T-helper 1 cell treated with Interleukin-12 subunit alpha and Interleukin-12 subunit beta and Interleukin-4 antibody, amounts not matched to agents 30 ng/mL and 1 ng/mL, for 36 hours (primary cell): ENCODE data around the gene GP2. TPM values are rescaled to one million over a fixed set of nuclear protein-coding genes. Genes with fewer than 3 reads are reported as not detected.
"Not testable (repeated sequence)": the region's sequence is repeated elsewhere in the genome, so short reads cannot be mapped to it uniquely, and the experiment has no call there.

ENCODE experiments used
- intact Hi-C: fragments of 100-400 bp; cut with micrococcal nuclease; formaldehyde crosslinking; loops from one replicate; pipeline ENCODE4 v1.15.1; 2024
- total RNA-seq: library from RNA; stranded (reverse); gene quantifications from 2 replicates; pipeline ENCODE4 v1.2.3, GENCODE V29; 2022

Gene GP2
- total RNA-seq, 1 donor from 2014 or later = not detected

DNA sequence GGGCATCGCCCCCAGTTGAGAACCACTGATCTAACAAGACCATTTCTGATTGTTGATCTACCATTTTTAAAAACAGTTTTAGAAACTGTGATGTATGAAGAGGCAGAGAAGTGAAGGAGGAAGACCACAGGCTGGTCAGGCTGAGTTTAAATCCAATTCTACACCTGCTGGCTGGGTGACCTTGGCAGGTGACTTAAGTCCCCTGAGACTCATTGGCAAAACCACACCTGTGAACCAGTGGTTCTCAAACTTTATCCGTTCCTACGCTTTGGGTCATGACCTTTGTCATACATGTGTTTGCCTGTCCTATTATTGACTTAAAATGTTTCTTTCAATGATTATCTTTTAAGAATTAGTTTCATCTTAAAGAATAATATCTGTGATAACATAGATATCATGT, 2.3 kb downstream of the GP2 start:
- intact Hi-C loops = no loop called here

DNA sequence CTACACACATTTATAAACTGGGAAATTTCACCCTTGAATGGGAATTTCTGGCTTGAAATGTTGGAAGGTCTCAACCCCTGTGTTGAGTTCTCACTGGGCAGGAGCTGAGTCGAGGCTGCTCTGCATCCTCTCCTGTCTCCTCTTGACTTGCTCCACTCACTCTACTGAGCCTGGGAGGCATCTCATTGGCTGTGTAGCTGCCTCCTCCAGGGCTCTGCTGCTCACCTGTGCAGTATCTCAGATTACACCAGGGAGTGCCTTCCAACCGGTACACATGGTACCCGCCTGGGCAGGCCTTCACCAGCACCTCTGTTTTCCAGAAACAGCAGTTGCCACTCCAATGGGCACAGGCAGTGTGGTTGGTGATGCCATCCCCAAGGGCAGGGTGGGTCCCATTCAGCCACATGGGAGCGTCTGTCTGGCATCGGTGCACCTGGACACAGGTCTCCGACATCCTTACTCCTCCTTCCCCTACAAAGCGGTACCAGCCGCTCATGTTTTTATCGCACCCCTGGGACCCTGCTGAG, 3.7 kb downstream of the GP2 start:
- intact Hi-C loops = no loop called here

GRCh38 chr16:20322696-20323095, 4.6 kb downstream of the GP2 start:
- intact Hi-C loops = no loop called here

- intact Hi-C loops = no loop called here
Measured at GRCh38 chr16:20321671-20322070, 5.6 kb downstream of the GP2 start.

- intact Hi-C loops = not testable (repeated sequence)
Measured at GRCh38 chr16:20321051-20321450, 6.3 kb downstream of the GP2 start.

- intact Hi-C loops = no loop called here
Measured at GRCh38 chr16:20320592-20320991, 6.7 kb downstream of the GP2 start.

GRCh38 chr16:20320178-20320577, 7.1 kb downstream of the GP2 start:
- intact Hi-C loops = no loop called here

DNA sequence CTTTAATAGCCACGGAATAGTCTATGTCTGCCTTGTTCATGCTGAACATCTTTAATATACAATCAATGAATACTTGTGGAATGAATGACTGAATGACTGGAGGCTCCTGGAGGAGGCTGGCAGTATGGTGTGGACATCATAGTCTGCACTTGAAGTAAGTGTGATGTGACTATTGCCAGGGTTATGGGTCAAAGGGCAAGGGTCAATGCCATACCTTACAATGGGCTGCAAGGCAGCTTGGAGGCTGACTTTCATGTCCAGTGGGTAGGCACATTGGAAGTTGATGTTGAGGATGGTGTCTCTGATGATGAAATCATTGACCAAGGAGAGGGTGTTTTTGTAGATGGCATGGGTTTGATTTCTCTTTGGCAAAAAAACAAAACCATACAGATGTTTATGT, 7.9 kb downstream of the GP2 start:
- intact Hi-C loops = no loop called here

GRCh38 chr16:20318437-20318836, 8.9 kb downstream of the GP2 start:
- intact Hi-C loops = no loop called here

DNA sequence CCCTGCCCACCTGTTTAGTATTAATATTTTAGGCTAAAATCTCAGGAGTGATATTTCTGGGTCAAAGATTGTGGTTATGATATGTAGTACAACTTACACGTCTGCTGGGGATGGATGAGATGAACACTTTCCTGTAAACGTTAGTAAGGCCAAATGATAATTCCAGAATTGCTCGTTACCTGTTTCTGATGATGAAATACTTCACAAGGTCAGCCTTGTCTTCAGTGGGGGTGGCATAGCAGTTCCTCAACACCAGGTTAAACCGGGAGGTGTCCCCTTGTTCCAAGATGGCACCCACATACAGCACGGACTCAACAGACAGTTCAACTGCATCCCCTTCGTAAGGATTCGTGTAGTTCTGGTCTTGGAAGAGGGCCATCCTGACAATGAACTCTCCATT, 9.3 kb downstream of the GP2 start:
- intact Hi-C loops = no loop called here

GRCh38 chr16:20317117-20317516, 10.2 kb downstream of the GP2 start:
- intact Hi-C loops = no loop called here

DNA sequence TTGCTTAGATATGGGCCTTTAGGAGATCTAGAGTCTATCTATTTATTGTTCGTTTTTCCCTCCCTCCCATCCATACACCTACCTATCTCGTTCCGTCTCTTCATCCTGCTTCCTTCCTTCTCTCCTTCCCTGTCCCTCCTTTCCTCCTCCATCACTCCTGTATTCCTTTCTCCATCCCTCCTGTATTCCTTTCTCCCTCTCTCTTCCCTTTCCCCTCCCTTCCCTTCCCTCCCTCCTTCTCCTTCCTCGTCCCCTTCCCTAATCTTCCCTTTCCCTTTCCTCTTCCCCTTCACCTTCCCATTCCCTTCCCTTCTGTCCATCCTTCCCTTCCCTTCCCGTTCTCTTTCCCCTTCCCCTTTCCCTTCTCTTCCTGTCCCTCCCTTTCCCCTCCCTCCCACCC, 10.6 kb downstream of the GP2 start:
- intact Hi-C loops = no loop called here

- intact Hi-C loops = no loop called here
Measured at GRCh38 chr16:20315764-20316163, 11.5 kb downstream of the GP2 start.

GRCh38 chr16:20314575-20314974, 12.7 kb downstream of the GP2 start:
- intact Hi-C loops = no loop called here

DNA sequence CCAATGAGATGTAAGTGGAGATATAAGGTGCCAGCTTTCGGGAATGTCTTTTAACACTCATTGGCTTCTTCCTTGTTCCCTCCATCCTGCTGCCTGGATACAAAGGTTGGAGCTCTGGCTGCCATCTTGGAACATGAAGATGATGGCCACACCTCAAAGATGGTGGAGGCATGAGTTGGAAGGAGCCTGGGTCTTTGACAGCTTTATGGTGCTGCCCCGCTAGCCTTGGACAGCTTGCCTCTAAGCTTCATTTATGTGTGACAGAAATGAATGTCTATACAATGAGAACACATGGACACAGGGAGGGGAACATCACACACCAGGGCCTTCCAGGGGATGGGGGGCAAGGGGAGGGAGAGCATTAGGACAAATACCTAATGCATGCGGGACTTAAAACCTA, 13.6 kb downstream of the GP2 start:
- intact Hi-C loops = no loop called here

DNA sequence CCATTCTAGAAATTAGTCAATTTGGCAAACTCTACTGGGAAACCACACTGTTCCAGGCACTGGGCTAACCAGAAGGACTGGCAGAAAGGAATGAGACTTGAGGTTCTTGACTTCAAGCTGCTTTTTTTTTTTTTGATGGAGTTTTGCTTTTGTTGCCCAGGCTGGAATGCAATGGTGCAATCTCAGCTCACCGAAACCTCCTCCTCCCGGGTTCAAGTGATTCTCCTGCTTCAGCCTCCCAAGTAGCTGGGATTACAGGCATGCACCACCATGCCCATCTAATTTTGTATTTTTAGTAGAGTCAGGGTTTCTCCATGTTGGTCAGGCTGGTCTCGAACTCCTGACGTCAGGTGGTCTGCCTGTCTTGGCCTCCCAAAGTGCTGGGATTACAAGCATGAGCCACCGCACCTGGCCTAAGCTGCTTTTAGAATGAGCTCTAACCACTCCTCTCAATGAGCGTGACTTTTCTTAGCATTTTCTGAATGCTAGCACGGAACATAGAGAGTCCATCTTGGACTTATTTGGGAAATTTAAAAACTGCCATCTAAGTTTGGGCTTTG, 14.7 kb downstream of the GP2 start:
- intact Hi-C loops = not testable (repeated sequence)

DNA sequence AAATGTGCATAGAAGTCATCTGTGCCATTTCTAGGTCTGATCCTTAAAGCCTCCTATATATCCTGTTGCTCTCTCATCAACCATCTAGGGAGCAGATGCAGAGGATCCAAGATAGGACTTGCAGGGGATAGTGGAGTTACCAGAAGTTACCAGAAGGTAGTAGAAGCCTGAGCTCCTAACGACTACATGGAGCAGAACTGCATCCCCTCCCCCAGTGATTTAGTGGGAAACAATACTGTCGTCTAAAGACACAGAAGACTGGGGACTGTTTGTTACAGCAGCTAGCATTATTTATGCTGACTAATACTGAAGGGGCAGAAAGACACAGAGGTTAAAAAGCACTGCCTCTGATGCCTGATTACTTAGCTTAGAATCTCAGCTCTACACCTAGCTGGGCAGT, 15.8 kb downstream of the GP2 start:
- intact Hi-C loops = no loop called here

- intact Hi-C loops = no loop called here
Measured at GRCh38 chr16:20310421-20311395, 16.6 kb downstream of the GP2 start.

GRCh38 chr16:20309786-20310185, 17.5 kb downstream of the GP2 start:
- intact Hi-C loops = no loop called here

DNA sequence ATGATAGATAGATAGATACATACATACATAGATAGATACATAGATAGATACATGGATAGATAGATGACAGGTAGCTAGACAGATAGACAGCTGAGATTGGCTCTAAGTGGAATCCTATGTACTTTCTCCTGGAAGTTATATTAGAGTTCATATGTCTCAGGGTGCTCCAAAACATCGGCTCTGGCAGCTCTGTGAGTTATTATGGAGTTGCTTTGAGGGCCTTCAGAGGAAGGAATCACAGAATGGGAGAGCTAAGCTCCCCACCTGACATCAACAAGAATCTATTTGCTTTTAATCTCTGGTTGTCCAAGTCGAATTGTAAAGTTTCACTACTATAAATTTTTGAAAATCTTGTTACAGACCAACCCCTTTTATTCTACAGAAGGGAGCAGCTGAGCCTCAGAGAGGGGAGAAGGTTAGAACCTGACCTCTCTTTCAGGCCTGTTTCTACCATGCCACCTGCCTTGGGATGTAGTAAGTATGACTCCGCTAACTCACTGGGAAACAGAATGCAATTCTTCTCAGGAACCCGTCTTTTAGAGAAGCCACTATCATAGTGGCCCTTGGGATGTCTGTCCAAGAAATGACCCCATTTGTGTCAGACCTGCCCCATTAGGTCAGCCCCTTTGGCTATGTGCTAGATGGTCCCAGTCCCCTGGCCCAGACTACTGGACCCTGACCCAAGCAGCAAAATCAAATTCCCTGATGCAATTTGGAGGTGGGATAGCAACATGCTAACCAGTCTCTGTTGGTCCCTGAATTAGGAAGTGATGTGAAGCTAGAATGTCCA, 18.3 kb downstream of the GP2 start:
- intact Hi-C loops = no loop called here

GRCh38 chr16:20308266-20308665, 19.0 kb downstream of the GP2 start:
- intact Hi-C loops = no loop called here

DNA sequence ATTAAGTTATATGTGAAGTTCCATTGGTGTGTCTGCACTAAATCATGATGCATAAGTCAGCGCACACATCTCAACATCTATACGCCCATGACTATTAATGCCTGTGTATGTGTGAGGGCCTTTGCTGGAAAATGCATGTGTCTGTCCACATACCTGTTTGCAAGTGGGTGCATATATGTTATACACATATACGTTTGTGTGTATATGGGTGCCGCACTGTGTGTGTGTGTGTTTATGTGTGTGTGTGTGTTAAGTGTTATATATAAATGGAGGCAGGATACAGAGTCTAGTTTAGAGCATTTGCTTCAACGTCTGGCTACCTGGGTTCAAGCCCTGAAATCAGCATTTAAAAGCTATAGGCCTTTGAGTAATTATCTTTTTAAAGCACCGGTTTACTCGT, 19.5 kb downstream of the GP2 start:
- intact Hi-C loops = no loop called here
